ENCODE results near the gene SGSM1. TPM values are rescaled to one million over a fixed set of nuclear protein-coding genes. Genes with fewer than 3 reads are reported as not detected.
A peak's percentile ranks its signal among the peaks of the same experiment; 100 is the strongest.

The SGSM1 gene
- total RNA-seq, 2 donors from 2014 or later, result 1.6 to 3.0 TPM

DNA sequence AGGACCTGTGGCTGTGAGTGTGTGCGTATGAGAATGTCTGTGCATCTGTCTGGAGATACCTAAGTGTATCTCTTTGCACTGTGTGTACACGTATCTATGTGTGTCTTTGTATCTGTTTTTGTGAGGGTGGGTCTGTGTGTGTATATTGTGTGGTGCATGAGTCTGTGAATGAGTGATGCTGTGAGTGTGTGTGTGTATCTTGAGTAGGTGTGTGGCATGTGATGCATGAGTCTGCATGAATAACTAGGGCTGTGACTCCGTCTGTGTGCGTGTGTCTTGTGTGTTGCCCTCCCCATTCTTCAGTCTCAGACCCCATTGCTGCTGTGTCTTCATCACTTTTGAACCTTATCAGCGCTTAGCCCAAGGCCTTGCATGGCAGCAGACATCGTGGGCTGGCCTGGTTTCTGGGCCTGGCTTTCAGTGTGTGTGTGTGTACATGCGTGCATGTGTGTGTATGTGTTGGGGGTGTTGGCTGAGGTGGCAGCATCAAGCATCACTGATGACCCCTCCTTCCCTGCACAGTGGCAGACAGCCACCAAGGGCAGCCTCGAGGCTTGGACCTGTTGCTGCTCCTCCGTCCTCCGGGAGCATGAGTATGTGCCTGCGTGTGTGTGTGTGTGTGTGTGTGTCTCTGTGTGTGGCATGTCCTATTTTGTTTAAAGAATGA lies 1.4 kb downstream of the SGSM1 start:
- H3K36me3 Mint-ChIP-seq (ENCODE audit: low read depth), result no peaks in the 10 kb centered on the region

GRCh38 chr22:24809331-24809730 lies 3.3 kb downstream of the SGSM1 start:
- Mint-ChIP-seq H3K27me3 (ENCODE audit: insufficient read depth) (peaks cover 12% of the 10 kb centered on the region), H3K36me3 (ENCODE audit: low read depth) (no peaks in the 10 kb centered on the region), H3K9me3 (no peaks in the 10 kb centered on the region), H3K4me3 (no peak overlapping the region), H3K27ac (no peak overlapping the region), H3K4me1 (peaks cover 2% of the 10 kb centered on the region)
- Histone ChIP-seq H3K4me3 (ENCODE audit: low read length) (no peak overlapping the region), H3K9me3 (ENCODE audit: control insufficient read depth, low read length) (no peaks in the 10 kb centered on the region), H3K27me3 (ENCODE audit: control insufficient read depth, insufficient read depth, low read length, poor library complexity, severe bottlenecking) (peaks cover 18% of the 10 kb centered on the region), H3K9ac (ENCODE audit: extremely low read depth, low read length, poor library complexity, severe bottlenecking) (no peak overlapping the region), H3K4me1 (ENCODE audit: control insufficient read depth, insufficient read depth, low read length) (no peaks in the 10 kb centered on the region), H3K27ac (ENCODE audit: low read depth, low read length) (no peak overlapping the region), H3K36me3 (ENCODE audit: control insufficient read depth, insufficient read depth, low read length) (no peaks in the 10 kb centered on the region)
- no peak for TF ChIP-seq CTCF (conservative IDR thresholded peaks at IDR 0.05)
- DNase-seq, result no peak
- 90 to 94% methylated on average over 2 of the region's 2 CpGs for WGBS, 2 experiments (ENCODE audit: insufficient coverage in 1 of 2, insufficient read length in 1 of 2)

More for the DNA sequence above, 1.4 kb downstream of the SGSM1 start:
- peak; percentile 71 for DNase-seq
- Mint-ChIP-seq H3K4me3 (peak overlapping the region; percentile 68), H3K9me3 (no peaks in the 10 kb centered on the region), H3K4me1 (peaks cover 2% of the 10 kb centered on the region), H3K27ac (no peak overlapping the region), H3K27me3 (ENCODE audit: insufficient read depth) (peaks cover 12% of the 10 kb centered on the region)
- Histone ChIP-seq H3K4me3 (ENCODE audit: low read length) (no peak overlapping the region), H3K27ac (ENCODE audit: low read depth, low read length) (no peak overlapping the region), H3K9me3 (ENCODE audit: control insufficient read depth, low read length) (no peaks in the 10 kb centered on the region), H3K4me1 (ENCODE audit: control insufficient read depth, insufficient read depth, low read length) (no peaks in the 10 kb centered on the region), H3K36me3 (ENCODE audit: control insufficient read depth, insufficient read depth, low read length) (no peaks in the 10 kb centered on the region), H3K9ac (ENCODE audit: extremely low read depth, low read length, poor library complexity, severe bottlenecking) (no peak overlapping the region), H3K27me3 (ENCODE audit: control insufficient read depth, insufficient read depth, low read length, poor library complexity, severe bottlenecking) (peaks cover 8% of the 10 kb centered on the region)
- no peak for TF ChIP-seq CTCF (conservative IDR thresholded peaks at IDR 0.05)
- 88 to 100% methylated on average over 3 to 11 of the region's 11 CpGs for WGBS, 2 experiments (ENCODE audit: insufficient coverage in 1 of 2, insufficient read length in 1 of 2)

- no peak for TF ChIP-seq CTCF (conservative IDR thresholded peaks at IDR 0.05)
- H3K36me3 Mint-ChIP-seq (ENCODE audit: low read depth), result peaks cover 2% of the 10 kb centered on the region
- H3K27me3 ChIP-seq (ENCODE audit: control insufficient read depth, insufficient read depth, low read length, poor library complexity, severe bottlenecking), result peaks cover 18% of the 10 kb centered on the region
- H3K36me3 ChIP-seq (ENCODE audit: control insufficient read depth, insufficient read depth, low read length), result no peaks in the 10 kb centered on the region
- peak; percentile 63 for DNase-seq
- H3K4me3 Mint-ChIP-seq, result no peak overlapping the region
- 81 to 83% methylated on average over 11 to 14 of the region's 14 CpGs for WGBS, 2 experiments (ENCODE audit: insufficient coverage in 1 of 2, insufficient read length in 1 of 2)
- H3K27me3 Mint-ChIP-seq (ENCODE audit: insufficient read depth), result peaks cover 8% of the 10 kb centered on the region
- peaks cover 2% of the 10 kb centered on the region for H3K4me1 Mint-ChIP-seq
- H3K27ac Mint-ChIP-seq, result no peak overlapping the region
- H3K9ac ChIP-seq (ENCODE audit: extremely low read depth, low read length, poor library complexity, severe bottlenecking), result no peak overlapping the region
- no peaks in the 10 kb centered on the region for H3K4me1 ChIP-seq (ENCODE audit: control insufficient read depth, insufficient read depth, low read length)
- H3K9me3 ChIP-seq (ENCODE audit: control insufficient read depth, low read length), result no peaks in the 10 kb centered on the region
- H3K4me3 ChIP-seq (ENCODE audit: low read length), result no peak overlapping the region
- no peak overlapping the region for H3K27ac ChIP-seq (ENCODE audit: low read depth, low read length)
- peaks cover 4% of the 10 kb centered on the region for H3K9me3 Mint-ChIP-seq
These were observed 4.2 kb downstream of the SGSM1 start for GRCh38 chr22:24810043-24810749.

Data from endodermal cell (in vitro differentiated cells).